GM12864 (cell line): Measurements from ENCODE around the gene FOXR2.

Experiments
- DNase-seq: peaks from one replicate; pipeline ENCODE4 v3.0.0-alpha.2; 2011; ENCODE audit warnings: low read depth
- H3K4me3 ChIP-seq: 2 replicates; pipeline ENCODE4 v1.5.1; 2011; ENCODE audit warnings: mild to moderate bottlenecking, low read depth, low read length, control low read depth
- TF ChIP-seq, protein P1 (sequence below): IDR thresholded peaks from 2 replicates; pipeline ENCODE4 v1.5.1; 2011; ENCODE audit warnings: low read depth, mild to moderate bottlenecking, moderate library complexity, low read length, control low read depth, inconsistent platforms; ENCODE audit errors: missing control alignments

Gene FOXR2

DNA sequence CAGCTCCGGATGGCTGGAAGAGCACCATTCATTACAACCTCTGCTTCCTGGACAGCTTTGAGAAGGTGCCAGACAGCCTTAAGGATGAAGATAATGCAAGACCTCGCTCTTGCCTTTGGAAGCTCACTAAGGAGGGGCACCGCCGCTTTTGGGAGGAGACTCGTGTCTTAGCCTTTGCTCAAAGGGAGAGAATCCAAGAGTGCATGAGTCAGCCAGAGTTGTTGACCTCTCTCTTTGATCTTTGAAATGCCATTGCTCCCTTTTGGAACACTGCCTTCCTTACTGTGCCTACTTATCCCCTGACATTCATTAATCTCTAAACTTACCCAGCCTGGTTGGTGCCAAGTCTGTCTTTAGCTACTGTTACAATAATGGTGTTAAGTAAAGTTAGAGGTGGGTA is 1.2 kb downstream of the FOXR2 start:
- DNase-seq = no peak
- TF ChIP-seq, protein P1, sequence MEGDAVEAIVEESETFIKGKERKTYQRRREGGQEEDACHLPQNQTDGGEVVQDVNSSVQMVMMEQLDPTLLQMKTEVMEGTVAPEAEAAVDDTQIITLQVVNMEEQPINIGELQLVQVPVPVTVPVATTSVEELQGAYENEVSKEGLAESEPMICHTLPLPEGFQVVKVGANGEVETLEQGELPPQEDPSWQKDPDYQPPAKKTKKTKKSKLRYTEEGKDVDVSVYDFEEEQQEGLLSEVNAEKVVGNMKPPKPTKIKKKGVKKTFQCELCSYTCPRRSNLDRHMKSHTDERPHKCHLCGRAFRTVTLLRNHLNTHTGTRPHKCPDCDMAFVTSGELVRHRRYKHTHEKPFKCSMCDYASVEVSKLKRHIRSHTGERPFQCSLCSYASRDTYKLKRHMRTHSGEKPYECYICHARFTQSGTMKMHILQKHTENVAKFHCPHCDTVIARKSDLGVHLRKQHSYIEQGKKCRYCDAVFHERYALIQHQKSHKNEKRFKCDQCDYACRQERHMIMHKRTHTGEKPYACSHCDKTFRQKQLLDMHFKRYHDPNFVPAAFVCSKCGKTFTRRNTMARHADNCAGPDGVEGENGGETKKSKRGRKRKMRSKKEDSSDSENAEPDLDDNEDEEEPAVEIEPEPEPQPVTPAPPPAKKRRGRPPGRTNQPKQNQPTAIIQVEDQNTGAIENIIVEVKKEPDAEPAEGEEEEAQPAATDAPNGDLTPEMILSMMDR = no peak
- no peak overlapping the region for H3K4me3 ChIP-seq

DNA sequence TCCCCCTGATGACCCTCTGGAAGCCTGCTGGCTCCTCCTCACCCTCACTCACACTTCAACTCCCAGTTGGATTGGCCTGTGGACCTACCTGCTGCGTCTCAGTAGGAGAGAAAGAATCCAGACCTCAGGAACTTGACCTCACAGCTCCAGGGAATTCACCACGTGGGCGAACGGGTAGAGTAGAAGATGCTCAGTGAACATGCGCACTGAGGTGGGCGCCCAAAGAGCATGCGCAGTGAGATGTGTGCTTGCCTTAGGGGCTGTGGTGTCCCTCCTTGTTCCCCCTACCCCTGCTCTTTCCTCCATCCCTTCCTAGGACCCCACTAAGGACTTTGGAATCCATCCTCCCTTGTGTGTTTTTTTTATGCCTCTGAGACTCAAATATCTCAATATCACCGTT is 12.9 kb downstream of the FOXR2 start:
- no peak overlapping the region for H3K4me3 ChIP-seq
- TF ChIP-seq, protein P1 = no peak

DNA sequence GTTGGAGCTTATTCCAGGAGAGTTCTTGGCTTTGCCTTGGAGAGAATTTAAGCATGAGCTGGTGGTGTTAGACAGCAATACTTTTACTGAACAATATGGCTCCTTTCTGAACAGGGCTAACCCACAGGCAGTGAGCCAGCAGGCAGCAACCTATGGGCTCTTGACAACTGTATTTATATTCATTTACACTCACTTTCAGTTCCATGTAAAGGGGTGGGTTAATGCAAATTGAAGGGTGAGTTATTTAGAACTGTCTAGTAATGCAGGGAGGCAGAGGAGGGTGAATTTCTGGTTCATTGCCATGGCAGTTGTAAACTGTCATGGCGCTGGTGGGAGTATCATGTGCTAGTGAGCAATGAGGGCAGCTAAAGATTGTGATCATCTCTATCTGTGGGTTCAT is 15.7 kb downstream of the FOXR2 start:
- TF ChIP-seq, protein P1 = no peak
- no peak for DNase-seq
- H3K4me3 ChIP-seq = no peak overlapping the region

More for the DNA sequence above, 12.9 kb downstream of the FOXR2 start:
- no peak for DNase-seq

DNA sequence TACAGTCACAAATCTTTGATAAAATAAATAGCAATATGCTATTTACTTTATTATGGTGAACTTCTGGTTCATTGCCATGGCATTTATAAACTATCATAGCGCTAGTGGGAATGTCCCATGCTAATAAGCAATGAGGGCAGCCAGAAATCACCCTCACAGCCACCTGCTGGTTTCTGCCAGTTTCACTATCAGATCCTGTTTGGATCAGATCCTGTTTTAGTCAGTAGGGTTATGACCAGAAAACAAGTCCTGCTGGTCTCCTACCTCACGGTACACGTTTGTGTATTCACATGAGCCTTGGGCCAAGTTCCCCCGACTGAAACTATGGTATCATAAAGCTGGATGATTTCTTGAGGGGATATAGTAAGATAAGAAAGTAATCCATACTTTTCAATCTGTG is 17.7 kb downstream of the FOXR2 start:
- no peak overlapping the region for H3K4me3 ChIP-seq
- DNase-seq = no peak

DNA sequence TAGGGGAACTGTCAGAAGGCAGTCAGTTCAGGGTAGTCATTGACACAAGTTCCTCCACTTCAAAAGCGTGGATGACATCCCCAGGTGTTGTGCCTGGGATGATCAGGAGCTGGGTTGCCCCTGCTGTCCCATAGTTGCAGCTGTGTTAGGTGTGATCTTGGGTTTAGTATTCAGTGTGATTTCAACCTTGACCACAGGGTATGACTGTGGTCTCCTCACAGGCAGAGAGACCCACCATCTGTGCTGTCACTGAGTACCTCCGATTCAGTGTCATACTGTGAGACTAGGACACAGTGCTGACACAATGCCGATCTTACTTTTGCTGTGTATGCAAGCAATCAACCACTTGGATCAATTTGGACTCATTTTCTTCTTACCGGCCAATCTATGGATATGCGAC is 25.2 kb downstream of the FOXR2 start:
- TF ChIP-seq, protein P1 = no peak
- no peak for DNase-seq
- H3K4me3 ChIP-seq = no peak overlapping the region

More for the DNA sequence above, 17.7 kb downstream of the FOXR2 start:
- TF ChIP-seq, protein P1 = no peak

DNA sequence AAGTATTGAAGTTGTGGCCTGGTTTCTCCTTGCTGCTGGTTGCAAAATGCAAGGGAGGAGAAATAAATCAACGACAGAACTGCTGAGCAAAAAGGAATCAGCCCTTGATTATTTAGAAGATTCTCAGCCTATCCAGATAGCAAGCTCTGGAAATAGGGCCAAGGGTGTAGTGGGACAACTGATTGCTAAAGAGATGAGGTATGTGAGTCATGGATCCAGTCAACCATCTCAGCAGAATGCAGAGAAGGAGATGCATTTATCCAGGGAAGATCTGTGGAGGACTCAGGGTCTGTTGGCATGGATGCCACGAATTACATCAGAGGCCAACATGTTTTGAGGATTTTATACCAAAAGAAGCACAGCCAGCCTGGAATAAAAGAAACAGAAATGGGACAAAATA is 36.7 kb downstream of the FOXR2 start:
- TF ChIP-seq, protein P1 = no peak
- no peak overlapping the region for H3K4me3 ChIP-seq
- DNase-seq = no peak

DNA sequence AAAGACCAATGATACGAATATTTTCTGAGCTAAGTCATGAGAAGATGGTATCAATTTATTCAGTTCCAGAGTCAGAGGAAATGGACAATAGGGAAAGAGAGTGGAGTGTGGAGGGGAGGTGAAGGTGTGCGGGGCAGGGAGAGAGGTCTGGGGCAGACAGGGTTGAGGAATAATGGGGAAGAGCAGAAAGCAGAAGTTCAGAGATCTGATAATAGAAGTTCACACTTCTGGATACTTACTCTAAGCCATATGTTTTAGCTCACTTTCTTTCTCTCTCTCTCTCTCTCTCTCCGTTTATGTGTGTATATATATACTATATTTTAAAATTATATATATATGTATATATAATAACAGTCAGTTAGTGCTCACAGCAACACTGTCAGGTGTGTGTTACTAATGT is 40.4 kb downstream of the FOXR2 start:
- DNase-seq = no peak
- TF ChIP-seq, protein P1 = no peak
- no peak overlapping the region for H3K4me3 ChIP-seq
